Mucosa of gallbladder (tissue), 1 donor: Measurements from ENCODE around the gene ATXN7L2. TPM values are rescaled to one million over a fixed set of nuclear protein-coding genes. Genes with fewer than 3 reads are reported as not detected.

Source experiments
- total RNA-seq: library from RNA; stranded (reverse); gene quantifications from one replicate; pipeline ENCODE4 v1.2.1, GENCODE V29; 2021
- donor health status: DM: no; HTN: no; CAD: no.

The ATXN7L2 gene
- total RNA-seq, 1 donor from 2014 or later: 5.4 TPM

Other genes with a start within 250 kb of the ATXN7L2 start
- 20.9 TPM for gene CELSR2, start 234.4 kb upstream of the ATXN7L2 start, total RNA-seq
- gene PSRC1, start 200.8 kb upstream of the ATXN7L2 start, total RNA-seq: 7.4 TPM
- gene MYBPHL, start 176.9 kb upstream of the ATXN7L2 start, total RNA-seq: 0.20 TPM
- 96.7 TPM for gene SORT1, start 86.0 kb upstream of the ATXN7L2 start, total RNA-seq
- 58.5 TPM for gene PSMA5, start 57.5 kb upstream of the ATXN7L2 start, total RNA-seq
- gene SYPL2, start 17.4 kb upstream of the ATXN7L2 start, total RNA-seq: 3.1 TPM
- gene CYB561D1, start 10.2 kb downstream of the ATXN7L2 start, total RNA-seq: 18.5 TPM
- gene AMIGO1, start 25.8 kb downstream of the ATXN7L2 start, total RNA-seq: 15.6 TPM
- 0.29 TPM for gene GPR61, start 56.0 kb downstream of the ATXN7L2 start, total RNA-seq
- 6.7 TPM for gene GNAI3, start 64.7 kb downstream of the ATXN7L2 start, total RNA-seq
- gene GNAT2, start 135.7 kb downstream of the ATXN7L2 start, total RNA-seq: not detected
- 171 TPM for gene AMPD2, start 135.9 kb downstream of the ATXN7L2 start, total RNA-seq
- gene GSTM4, start 172.2 kb downstream of the ATXN7L2 start, total RNA-seq: 44.1 TPM
- gene GSTM2, start 184.2 kb downstream of the ATXN7L2 start, total RNA-seq: 69.9 TPM
- 0.40 TPM for gene GSTM1, start 203.9 kb downstream of the ATXN7L2 start, total RNA-seq
- gene GSTM5, start 228.3 kb downstream of the ATXN7L2 start, total RNA-seq: 32.8 TPM